HepG2 (cell line): ENCODE results near the gene SPOPL. TPM values are rescaled to one million over a fixed set of nuclear protein-coding genes. Genes with fewer than 3 reads are reported as not detected.

Experiments
- ARNT2 ChIP-seq: sonication (generic); formaldehyde crosslinking; IDR thresholded peaks from 2 replicates; pipeline ENCODE4 v1.8.0; 2022; ENCODE audit warnings: mild to moderate bottlenecking, low read depth, missing genetic modification reagents, moderate library complexity
- ATRX ChIP-seq: sonication (generic); formaldehyde crosslinking; IDR thresholded peaks from 2 replicates; pipeline ENCODE4 v1.4.0; 2020; ENCODE audit warnings: missing genetic modification reagents, borderline replicate concordance
- CREM ChIP-seq, 2 experiments: sonication (generic) in 1 of 2; formaldehyde crosslinking in 1 of 2; IDR thresholded peaks; 2 replicates each; pipeline versions ENCODE4 v1.4.0 to v1.6.1; 2016 to 2020; ENCODE audit warnings: antibody characterized with exemption in 1 of 2, mild to moderate bottlenecking in 1 of 2, missing genetic modification reagents in 1 of 2
- FOXO4 ChIP-seq: sonication (generic); formaldehyde crosslinking; conservative IDR thresholded peaks from 2 replicates; pipeline ENCODE4 v1.8.1; 2023; ENCODE audit warnings: missing genetic modification reagents
- GMEB2 ChIP-seq: IDR thresholded peaks from 2 replicates; pipeline ENCODE4 v1.6.1; 2016; ENCODE audit warnings: missing biosample characterization, missing genetic modification reagents, low read depth
- HES4 ChIP-seq: sonication (generic); formaldehyde crosslinking; IDR thresholded peaks from 2 replicates; pipeline ENCODE4 v1.9.0; 2021; ENCODE audit warnings: mild to moderate bottlenecking, missing genetic modification reagents, borderline replicate concordance
- KLF12 ChIP-seq: sonication (generic); formaldehyde crosslinking; IDR thresholded peaks from 2 replicates; pipeline ENCODE4 v1.4.0; 2020; ENCODE audit warnings: missing genetic modification reagents, borderline replicate concordance
- MAFK ChIP-seq, 2 experiments: IDR thresholded peaks in 1 of 2; conservative IDR thresholded peaks in 1 of 2; 2 replicates each; pipeline ENCODE4 v1.6.1; 2011; ENCODE audit warnings: improper control_type of control experiment in 2 of 2, low read length in 2 of 2
- MEIS1 ChIP-seq: sonication (generic); formaldehyde crosslinking; IDR thresholded peaks from 2 replicates; pipeline ENCODE4 v1.9.0; 2021; ENCODE audit warnings: mild to moderate bottlenecking, missing genetic modification reagents, moderate library complexity, borderline replicate concordance
- MTA3 ChIP-seq: sonication (generic); formaldehyde crosslinking; IDR thresholded peaks from 2 replicates; pipeline ENCODE4 v1.4.0; 2020; ENCODE audit warnings: missing genetic modification reagents
- POLR2G ChIP-seq: fragments of 200-400 bp; formaldehyde crosslinking; IDR thresholded peaks from 2 replicates; pipeline ENCODE4 v1.6.1; 2018; ENCODE audit warnings: mild to moderate bottlenecking, low read depth, low read length, moderate library complexity
- SYNCRIP ChIP-seq: fragments of 200-400 bp; formaldehyde crosslinking; IDR thresholded peaks from 2 replicates; pipeline ENCODE4 v1.6.1; 2018; ENCODE audit warnings: mild to moderate bottlenecking, low read depth, low read length; ENCODE audit not compliant: insufficient read depth
- THAP8 ChIP-seq: sonication (generic); formaldehyde crosslinking; IDR thresholded peaks from 2 replicates; pipeline ENCODE4 v1.5.1; 2020; ENCODE audit warnings: missing genetic modification reagents, mild to moderate bottlenecking, borderline replicate concordance
- ZFP36L1 ChIP-seq: sonication (generic); formaldehyde crosslinking; IDR thresholded peaks from 2 replicates; pipeline ENCODE4 v1.8.0; 2022; ENCODE audit warnings: mild to moderate bottlenecking, missing genetic modification reagents, moderate library complexity
- ZNF556 ChIP-seq: sonication (generic); formaldehyde crosslinking; IDR thresholded peaks from 2 replicates; pipeline ENCODE4 v1.4.0; 2020; ENCODE audit warnings: mild to moderate bottlenecking, missing genetic modification reagents, borderline replicate concordance
- ZNF569 ChIP-seq: sonication (generic); formaldehyde crosslinking; IDR thresholded peaks from 2 replicates; pipeline ENCODE4 v1.5.0; 2020; ENCODE audit warnings: mild to moderate bottlenecking, missing genetic modification reagents, moderate library complexity, borderline replicate concordance
- polyA plus RNA-seq, 8 experiments: library from polyadenylated mRNA; depleted of rRNA in 3 of 8; stranded (reverse) in 7 of 8; unstranded in 1 of 8; fragments of >200 nt; fragmentation: Illumina TruSeq in 4 of 8; extraction: Trizol in 4 of 8; gene quantifications; 2 replicates each; pipeline versions ENCODE4 v1.2.1 to v1.2.3, GENCODE V29; 2011 to 2016; ENCODE audit warnings: low read depth in 4 of 8, missing spikeins in 1 of 8, mixed read lengths in 1 of 8; ENCODE audit not compliant: insufficient read depth in 1 of 8
- total RNA-seq, 5 experiments: library from RNA; depleted of rRNA; stranded (reverse); fragments of >200 nt; fragmentation: Illumina TruSeq; extraction: Trizol; gene quantifications; 2 replicates each; pipeline ENCODE4 v1.2.3, GENCODE V29; 2016; ENCODE audit warnings: low read depth in 1 of 5
- TF ChIP-seq, protein P1 (sequence below): sonication (generic); formaldehyde crosslinking; IDR thresholded peaks from 2 replicates; pipeline ENCODE4 v1.9.0; 2021; ENCODE audit warnings: missing genetic modification reagents, borderline replicate concordance
- TF ChIP-seq, protein P2 (sequence below), 2 experiments: IDR thresholded peaks; 2 replicates each; pipeline ENCODE4 v1.6.1; 2011 to 2012; ENCODE audit warnings: low read length in 2 of 2, borderline replicate concordance in 1 of 2, low read depth in 1 of 2, mild to moderate bottlenecking in 1 of 2, moderate library complexity in 1 of 2

Gene SPOPL
- total and polyA plus RNA-seq, 2 of the 13 experiments (the other 11 are each of a cell fraction or from before 2014, with no cell fraction given): 12.6 to 51.6 TPM

DNA sequence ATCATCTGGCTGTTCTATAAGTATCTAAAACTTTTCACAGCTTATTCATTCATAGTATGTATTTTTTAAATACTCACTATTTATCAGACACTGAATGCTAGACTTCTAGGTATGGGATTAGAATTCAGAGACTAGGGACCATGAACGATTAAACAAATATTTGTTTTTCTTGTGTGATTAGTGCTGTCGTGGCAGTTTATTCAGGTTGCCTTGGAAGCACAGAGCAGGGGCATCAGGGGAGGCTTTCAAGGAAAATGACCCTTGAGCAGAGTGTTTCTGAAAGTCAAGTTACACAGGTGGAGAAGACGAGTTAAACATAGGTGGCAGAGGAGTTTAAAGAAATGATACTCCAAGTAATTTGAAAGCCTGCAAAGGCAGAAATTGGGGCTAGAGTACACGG is 5.7 kb downstream of the SPOPL start (continued):
- TF ChIP-seq FOXO4 (CRISPR knock-in tag) (no peak), HES4 (CRISPR knock-in tag) (no peak), ZNF569 (CRISPR knock-in tag) (no peak), GMEB2 (CRISPR knock-in tag) (no peak), MAFK (conservative IDR thresholded peaks at IDR 0.05 in 1 of 2, IDR thresholded peaks at IDR 0.05 in 1 of 2; ENCODE audit: low read length in 2 of 2) (peak; percentile 94 to 98), SYNCRIP (no peak), CREM (IDR thresholded peaks at IDR 0.05) (peak; percentile 42; the same call in 1 of the 2 replicates), CREM (CRISPR knock-in tag; IDR thresholded peaks at IDR 0.05) (no peak), ARNT2 (CRISPR knock-in tag) (no peak), ZNF556 (CRISPR knock-in tag) (no peak), THAP8 (CRISPR knock-in tag) (no peak), MTA3 (CRISPR knock-in tag) (no peak), KLF12 (no peak), ZFP36L1 (CRISPR knock-in tag) (no peak), POLR2G (no peak), MEIS1 (CRISPR knock-in tag) (no peak), ATRX (CRISPR knock-in tag) (no peak)
- TF ChIP-seq, protein P1, sequence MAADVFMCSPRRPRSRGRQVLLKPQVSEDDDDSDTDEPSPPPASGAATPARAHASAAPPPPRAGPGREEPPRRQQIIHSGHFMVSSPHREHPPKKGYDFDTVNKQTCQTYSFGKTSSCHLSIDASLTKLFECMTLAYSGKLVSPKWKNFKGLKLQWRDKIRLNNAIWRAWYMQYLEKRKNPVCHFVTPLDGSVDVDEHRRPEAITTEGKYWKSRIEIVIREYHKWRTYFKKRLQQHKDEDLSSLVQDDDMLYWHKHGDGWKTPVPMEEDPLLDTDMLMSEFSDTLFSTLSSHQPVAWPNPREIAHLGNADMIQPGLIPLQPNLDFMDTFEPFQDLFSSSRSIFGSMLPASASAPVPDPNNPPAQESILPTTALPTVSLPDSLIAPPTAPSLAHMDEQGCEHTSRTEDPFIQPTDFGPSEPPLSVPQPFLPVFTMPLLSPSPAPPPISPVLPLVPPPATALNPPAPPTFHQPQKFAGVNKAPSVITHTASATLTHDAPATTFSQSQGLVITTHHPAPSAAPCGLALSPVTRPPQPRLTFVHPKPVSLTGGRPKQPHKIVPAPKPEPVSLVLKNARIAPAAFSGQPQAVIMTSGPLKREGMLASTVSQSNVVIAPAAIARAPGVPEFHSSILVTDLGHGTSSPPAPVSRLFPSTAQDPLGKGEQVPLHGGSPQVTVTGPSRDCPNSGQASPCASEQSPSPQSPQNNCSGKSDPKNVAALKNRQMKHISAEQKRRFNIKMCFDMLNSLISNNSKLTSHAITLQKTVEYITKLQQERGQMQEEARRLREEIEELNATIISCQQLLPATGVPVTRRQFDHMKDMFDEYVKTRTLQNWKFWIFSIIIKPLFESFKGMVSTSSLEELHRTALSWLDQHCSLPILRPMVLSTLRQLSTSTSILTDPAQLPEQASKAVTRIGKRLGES (CRISPR knock-in tag): no peak
- TF ChIP-seq, protein P2, sequence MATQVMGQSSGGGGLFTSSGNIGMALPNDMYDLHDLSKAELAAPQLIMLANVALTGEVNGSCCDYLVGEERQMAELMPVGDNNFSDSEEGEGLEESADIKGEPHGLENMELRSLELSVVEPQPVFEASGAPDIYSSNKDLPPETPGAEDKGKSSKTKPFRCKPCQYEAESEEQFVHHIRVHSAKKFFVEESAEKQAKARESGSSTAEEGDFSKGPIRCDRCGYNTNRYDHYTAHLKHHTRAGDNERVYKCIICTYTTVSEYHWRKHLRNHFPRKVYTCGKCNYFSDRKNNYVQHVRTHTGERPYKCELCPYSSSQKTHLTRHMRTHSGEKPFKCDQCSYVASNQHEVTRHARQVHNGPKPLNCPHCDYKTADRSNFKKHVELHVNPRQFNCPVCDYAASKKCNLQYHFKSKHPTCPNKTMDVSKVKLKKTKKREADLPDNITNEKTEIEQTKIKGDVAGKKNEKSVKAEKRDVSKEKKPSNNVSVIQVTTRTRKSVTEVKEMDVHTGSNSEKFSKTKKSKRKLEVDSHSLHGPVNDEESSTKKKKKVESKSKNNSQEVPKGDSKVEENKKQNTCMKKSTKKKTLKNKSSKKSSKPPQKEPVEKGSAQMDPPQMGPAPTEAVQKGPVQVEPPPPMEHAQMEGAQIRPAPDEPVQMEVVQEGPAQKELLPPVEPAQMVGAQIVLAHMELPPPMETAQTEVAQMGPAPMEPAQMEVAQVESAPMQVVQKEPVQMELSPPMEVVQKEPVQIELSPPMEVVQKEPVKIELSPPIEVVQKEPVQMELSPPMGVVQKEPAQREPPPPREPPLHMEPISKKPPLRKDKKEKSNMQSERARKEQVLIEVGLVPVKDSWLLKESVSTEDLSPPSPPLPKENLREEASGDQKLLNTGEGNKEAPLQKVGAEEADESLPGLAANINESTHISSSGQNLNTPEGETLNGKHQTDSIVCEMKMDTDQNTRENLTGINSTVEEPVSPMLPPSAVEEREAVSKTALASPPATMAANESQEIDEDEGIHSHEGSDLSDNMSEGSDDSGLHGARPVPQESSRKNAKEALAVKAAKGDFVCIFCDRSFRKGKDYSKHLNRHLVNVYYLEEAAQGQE (IDR thresholded peaks at IDR 0.05; ENCODE audit: borderline replicate concordance in 1 of 2, low read depth in 1 of 2, low read length in 2 of 2): no peak
